Muscle of back (tissue), 11 donors: ENCODE data around the gene AURKAIP1. TPM values are rescaled to one million over a fixed set of nuclear protein-coding genes. Genes with fewer than 3 reads are reported as not detected.

Experiments used
- DNase-seq, 3 donors: peaks; one replicate each; pipeline versions ENCODE4 v3.0.0 to v3.0.0-alpha.2; 2013
- polyA plus RNA-seq, 10 donors: library from polyadenylated mRNA; unstranded; fragments of 120-200 nt; gene quantifications; one replicate each; pipeline ENCODE4 v1.2.1, GENCODE V29; 2013; ENCODE audit not compliant: insufficient read length in 10 of 10

AURKAIP1 gene
- polyA plus RNA-seq, 10 donors: 44.1 to 80.7 (median 57.9) TPM

GRCh38 chr1:1324084-1324523 lies 50.9 kb downstream of the AURKAIP1 start:
- no peak for DNase-seq

Other genes starting within 250 kb of the AURKAIP1 start
- gene TTLL10, start 201.3 kb downstream of the AURKAIP1 start, polyA plus RNA-seq: under 1 TPM in 7 of 10 donors, not detected in 3; 0.13 to 0.50 (median 0.27) TPM
- 1 to 10 TPM; 1.9 to 4.6 (median 2.9) TPM for gene TNFRSF18, start 168.6 kb downstream of the AURKAIP1 start, polyA plus RNA-seq
- gene TNFRSF4, start 161.1 kb downstream of the AURKAIP1 start, polyA plus RNA-seq: 1 to 10 TPM; 1.0 to 3.7 (median 2.0) TPM
- 100 to 1,000 TPM in 2 of 10 donors, 10 to 100 TPM in 8; 73.5 to 121 (median 88.5) TPM for gene SDF4, start 143.2 kb downstream of the AURKAIP1 start, polyA plus RNA-seq
- 10 to 100 TPM; 12.1 to 21.2 (median 15.6) TPM for gene B3GALT6, start 143.0 kb downstream of the AURKAIP1 start, polyA plus RNA-seq
- 1 to 10 TPM; 1.0 to 6.7 (median 2.7) TPM for gene C1QTNF12, start 128.5 kb downstream of the AURKAIP1 start, polyA plus RNA-seq
- 10 to 100 TPM; 34.4 to 46.8 (median 38.4) TPM for gene UBE2J2, start 101.4 kb downstream of the AURKAIP1 start, polyA plus RNA-seq
- gene SCNN1D, start 94.8 kb downstream of the AURKAIP1 start, polyA plus RNA-seq: 1 to 10 TPM; 2.7 to 8.5 (median 4.2) TPM
- 10 to 100 TPM; 23.6 to 57.8 (median 40.0) TPM for gene ACAP3, start 67.3 kb downstream of the AURKAIP1 start, polyA plus RNA-seq
- 1 to 10 TPM; 4.1 to 9.3 (median 6.4) TPM for gene PUSL1, start 66.6 kb downstream of the AURKAIP1 start, polyA plus RNA-seq
- gene INTS11, start 50.5 kb downstream of the AURKAIP1 start, polyA plus RNA-seq: 100 to 1,000 TPM in 1 of 10 donors, 10 to 100 TPM in 9; 60.2 to 107 (median 73.9) TPM
- 10 to 100 TPM; 10.6 to 17.2 (median 14.0) TPM for gene CPTP, start 50.4 kb downstream of the AURKAIP1 start, polyA plus RNA-seq
- gene TAS1R3, start 43.9 kb downstream of the AURKAIP1 start, polyA plus RNA-seq: 1 to 10 TPM; 1.4 to 3.2 (median 1.9) TPM
- gene DVL1, start 25.8 kb downstream of the AURKAIP1 start, polyA plus RNA-seq: 10 to 100 TPM; 26.6 to 50.4 (median 34.9) TPM
- gene MXRA8, start 16.7 kb downstream of the AURKAIP1 start, polyA plus RNA-seq: 100 to 1,000 TPM in 2 of 10 donors, 10 to 100 TPM in 8; 52.6 to 111 (median 69.8) TPM
- 100 to 1,000 TPM in 9 of 10 donors, 10 to 100 TPM in 1; 99.5 to 280 (median 146) TPM for gene CCNL2, start 24.1 kb upstream of the AURKAIP1 start, polyA plus RNA-seq
- gene MRPL20, start 32.1 kb upstream of the AURKAIP1 start, polyA plus RNA-seq: 100 to 1,000 TPM in 7 of 10 donors, 10 to 100 TPM in 3; 93.2 to 116 (median 110) TPM
- gene ANKRD65, start 46.1 kb upstream of the AURKAIP1 start, polyA plus RNA-seq: 10 to 100 TPM; 10.3 to 15.7 (median 14.3) TPM
- gene VWA1, start 60.5 kb upstream of the AURKAIP1 start, polyA plus RNA-seq: 10 to 100 TPM; 39.3 to 78.6 (median 50.7) TPM
- gene ATAD3C, start 74.5 kb upstream of the AURKAIP1 start, polyA plus RNA-seq: 1 to 10 TPM in 1 of 10 donors, under 1 TPM in 9; 0.25 to 1.5 (median 0.61) TPM
- 10 to 100 TPM in 8 of 10 donors, 1 to 10 TPM in 2; 8.5 to 14.5 (median 12.0) TPM for gene ATAD3B, start 96.6 kb upstream of the AURKAIP1 start, polyA plus RNA-seq
- 10 to 100 TPM; 10.2 to 21.1 (median 17.9) TPM for gene ATAD3A, start 137.0 kb upstream of the AURKAIP1 start, polyA plus RNA-seq
- 1 to 10 TPM; 1.7 to 8.0 (median 3.5) TPM for gene TMEM240, start 165.4 kb upstream of the AURKAIP1 start, polyA plus RNA-seq
- gene SSU72, start 199.7 kb upstream of the AURKAIP1 start, polyA plus RNA-seq: 10 to 100 TPM; 80.9 to 98.9 (median 86.8) TPM
- gene FNDC10, start 224.9 kb upstream of the AURKAIP1 start, polyA plus RNA-seq: 1 to 10 TPM in 9 of 10 donors, under 1 TPM in 1; 0.97 to 3.9 (median 2.1) TPM
- 10 to 100 TPM; 34.0 to 75.0 (median 57.5) TPM for gene MIB2, start 240.3 kb upstream of the AURKAIP1 start, polyA plus RNA-seq